GM12891 (cell line): Measurements from ENCODE around the gene NME1.
"Not testable (repeated sequence)": the region's sequence is repeated elsewhere in the genome, so short reads cannot be mapped to it uniquely, and the experiment has no call there.

Experiments
- DNase-seq: peaks from one replicate; pipeline ENCODE4 v3.0.0; 2011; ENCODE audit warnings: low spot score; ENCODE audit not compliant: insufficient read length
- FAIRE-seq: peaks from 2 replicates; lab custom pipeline; 2011; peaks lifted over from hg19 to GRCh38; lab: Jason Lieb, UNC
- PAX5 ChIP-seq: IDR thresholded peaks from 2 replicates; pipeline ENCODE4 v1.6.1; 2011; ENCODE audit warnings: low read length, moderate library complexity, mild to moderate bottlenecking; ENCODE audit not compliant: insufficient read depth, severe bottlenecking
- POLR2A ChIP-seq: IDR thresholded peaks from 2 replicates; pipeline ENCODE4 v1.6.1; 2011; ENCODE audit warnings: low read depth, low read length, control low read depth
- POLR2AphosphoS5 ChIP-seq: IDR thresholded peaks from 2 replicates; pipeline ENCODE4 v1.6.1; 2011; ENCODE audit warnings: low read depth, low read length, control low read depth
- POU2F2 ChIP-seq: IDR thresholded peaks from 2 replicates; pipeline ENCODE4 v1.6.1; 2011; ENCODE audit warnings: low read depth, mild to moderate bottlenecking, control low read depth, low read length, moderate library complexity
- SPI1 ChIP-seq: IDR thresholded peaks from 2 replicates; pipeline ENCODE4 v1.6.1; 2011; ENCODE audit warnings: low read depth, low read length, control low read depth
- TAF1 ChIP-seq: IDR thresholded peaks from 2 replicates; pipeline ENCODE4 v1.6.1; 2011; ENCODE audit warnings: low read depth, low read length, control low read depth

Gene NME1

GRCh38 chr17:51120739-51121619 lies 32.4 kb upstream of the NME1 start, which contains the start of gene SPAG9:
TSS of gene SPAG9 (minus strand) at chr17:51120868. CDS start at chr17:51120656, 212 bp downstream.
- TF ChIP-seq PAX5 (peak; percentile 71), SPI1 (no peak), TAF1 (no peak; the same call in 1 of the 2 replicates), POLR2AphosphoS5 (no peak; the same call in 1 of the 2 replicates), POLR2A (peak; percentile 73), POU2F2 (no peak)
- DNase-seq (peak; percentile 88), FAIRE-seq (peak; percentile 88)

GRCh38 chr17:51121620-51122472 lies 31.5 kb upstream of the NME1 start:
- FAIRE-seq (peak; percentile 80), DNase-seq (peak; percentile 25)
- TF ChIP-seq POLR2AphosphoS5 (peak; percentile 89), TAF1 (peak; percentile 84), POU2F2 (peak; percentile 62), POLR2A (peak; percentile 80), SPI1 (no peak), PAX5 (no peak)

GRCh38 chr17:51122473-51123115 lies 30.8 kb upstream of the NME1 start:
- not testable (repeated sequence) for FAIRE-seq, DNase-seq

- no peak for DNase-seq
- no peak for FAIRE-seq
These were observed 28.5 kb upstream of the NME1 start for GRCh38 chr17:51124640-51125503.

GRCh38 chr17:51128076-51128475 lies 25.3 kb upstream of the NME1 start:
- no peak for FAIRE-seq
- TF ChIP-seq PAX5 (no peak), TAF1 (no peak), POLR2AphosphoS5 (no peak), POU2F2 (no peak), POLR2A (no peak), SPI1 (no peak)
- no peak for DNase-seq

More at GRCh38 chr17:51124640-51125503, 28.5 kb upstream of the NME1 start:
- TF ChIP-seq SPI1 (no peak), POU2F2 (no peak), POLR2AphosphoS5 (no peak), PAX5 (no peak), POLR2A (no peak), TAF1 (no peak)

GRCh38 chr17:51132964-51133319 lies 20.4 kb upstream of the NME1 start:
- TF ChIP-seq SPI1 (no peak), POU2F2 (no peak), POLR2AphosphoS5 (no peak), PAX5 (no peak)
- DNase-seq (no peak), FAIRE-seq (no peak)

- TF ChIP-seq POU2F2 (no peak), TAF1 (no peak), PAX5 (no peak), SPI1 (no peak), POLR2A (no peak), POLR2AphosphoS5 (no peak)
- FAIRE-seq (no peak), DNase-seq (no peak)
These were observed 20.0 kb upstream of the NME1 start for GRCh38 chr17:51133365-51133764.

- no peak for FAIRE-seq
These were observed 17.4 kb upstream of the NME1 start for GRCh38 chr17:51135956-51136355.

GRCh38 chr17:51142597-51142996 lies 10.8 kb upstream of the NME1 start:
- DNase-seq = no peak
- FAIRE-seq = no peak

More at GRCh38 chr17:51135956-51136355, 17.4 kb upstream of the NME1 start:
- TF ChIP-seq POLR2A = no peak
- DNase-seq = no peak

More at GRCh38 chr17:51142597-51142996, 10.8 kb upstream of the NME1 start:
- TF ChIP-seq TAF1 (no peak), POU2F2 (no peak), POLR2AphosphoS5 (no peak), POLR2A (no peak), SPI1 (no peak), PAX5 (no peak)
